Putamen (tissue), 1 donor: ENCODE measurements around the gene CALN1.
"Not testable (repeated sequence)": the region's sequence is repeated elsewhere in the genome, so short reads cannot be mapped to it uniquely, and the experiment has no call there.

Experiments used
- DNase-seq: peaks from one replicate; pipeline ENCODE4 v3.0.0-alpha.2; 2016; ENCODE audit warnings: low spot score

CALN1 gene

DNA sequence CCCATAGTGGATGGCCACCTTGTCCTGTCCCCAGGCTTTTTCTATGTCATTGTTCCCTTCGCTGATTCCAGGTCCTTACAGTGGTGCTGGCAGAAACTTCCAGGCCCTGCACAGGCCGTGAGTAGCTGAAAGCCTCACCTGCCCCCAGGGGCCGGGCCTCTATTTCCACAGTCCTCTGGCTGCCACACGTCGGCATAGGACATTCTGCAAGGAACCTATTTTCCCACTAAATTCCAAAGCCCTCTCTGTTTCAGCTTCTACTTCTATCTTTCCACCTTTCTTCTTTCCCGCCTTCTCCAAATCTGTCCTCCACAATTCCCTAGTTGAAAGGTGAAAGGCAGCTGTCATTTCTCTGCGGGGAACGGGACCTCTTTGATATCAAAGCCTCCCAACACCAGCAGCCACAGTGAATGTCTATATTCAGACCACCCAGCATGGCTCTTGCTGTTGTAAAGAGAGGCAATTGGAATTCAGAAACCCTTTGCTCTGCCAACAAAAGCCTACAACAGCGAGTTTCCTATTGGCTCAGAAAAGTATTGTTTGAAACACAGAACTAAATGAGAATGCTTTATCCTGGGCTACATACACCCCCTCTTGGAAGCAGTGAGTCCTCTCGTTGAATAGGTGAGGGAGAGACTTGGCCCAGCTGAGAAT is 672.5 kb downstream of the CALN1 start:
- no peak for DNase-seq

DNA sequence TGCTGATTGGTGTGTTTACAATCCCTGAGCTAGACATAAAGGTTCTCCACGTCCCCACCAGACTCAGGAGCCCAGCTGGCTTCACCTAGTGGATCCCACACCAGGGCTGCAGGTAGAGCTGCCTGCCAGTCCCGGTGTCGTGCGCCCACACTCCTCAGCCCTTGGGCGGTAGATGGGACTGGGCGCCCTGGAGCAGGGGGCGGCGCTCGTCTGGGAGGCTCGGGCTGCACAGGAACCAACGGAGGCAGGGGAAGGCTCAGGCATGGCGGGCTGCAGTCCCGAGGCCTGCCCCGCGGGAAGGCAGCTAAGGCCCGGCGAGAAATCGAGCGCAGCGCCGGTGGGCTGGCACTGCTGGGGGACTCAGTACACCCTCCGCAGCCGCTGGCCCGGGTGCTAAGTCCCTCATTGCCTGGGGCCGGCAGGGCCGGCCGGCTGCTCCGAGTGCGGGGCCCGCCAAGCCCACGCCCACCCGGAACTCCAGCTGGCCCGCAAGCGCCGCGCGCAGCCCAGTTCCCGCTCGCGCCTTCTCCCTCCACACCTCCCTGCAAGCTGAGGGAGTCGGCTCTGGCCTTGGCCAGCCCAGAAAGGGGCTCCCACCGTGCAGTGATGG is 674.1 kb downstream of the CALN1 start:
- DNase-seq, result not testable (repeated sequence)

DNA sequence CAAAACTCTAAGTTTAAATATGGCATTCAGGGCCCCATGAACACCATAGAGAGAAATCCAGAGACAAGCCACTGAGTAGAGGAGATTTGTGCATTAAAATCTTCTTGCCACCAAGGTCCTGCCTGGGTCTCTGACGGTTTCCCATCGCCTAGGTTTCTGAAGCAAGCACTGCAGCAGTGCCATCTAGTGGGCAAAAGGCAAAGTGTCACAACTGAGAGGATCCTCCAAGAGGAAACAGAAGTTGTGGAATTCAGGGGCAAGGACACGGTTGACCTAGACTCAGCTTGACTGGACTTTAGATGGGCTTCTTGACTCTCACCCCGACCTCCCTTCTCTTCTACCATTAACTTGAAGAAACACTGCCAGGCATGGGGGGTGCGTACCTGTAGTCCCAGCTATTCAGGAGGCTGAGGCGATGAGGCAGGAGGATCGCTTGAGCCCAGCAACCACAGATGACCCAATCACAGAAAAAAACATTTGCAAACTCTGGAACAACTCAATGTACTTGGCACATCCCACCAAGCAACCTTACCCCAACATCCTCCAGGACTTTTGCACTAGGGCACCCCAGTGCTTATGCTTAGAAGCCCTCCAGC is 676.1 kb downstream of the CALN1 start:
- peak; percentile 40 for DNase-seq

DNA sequence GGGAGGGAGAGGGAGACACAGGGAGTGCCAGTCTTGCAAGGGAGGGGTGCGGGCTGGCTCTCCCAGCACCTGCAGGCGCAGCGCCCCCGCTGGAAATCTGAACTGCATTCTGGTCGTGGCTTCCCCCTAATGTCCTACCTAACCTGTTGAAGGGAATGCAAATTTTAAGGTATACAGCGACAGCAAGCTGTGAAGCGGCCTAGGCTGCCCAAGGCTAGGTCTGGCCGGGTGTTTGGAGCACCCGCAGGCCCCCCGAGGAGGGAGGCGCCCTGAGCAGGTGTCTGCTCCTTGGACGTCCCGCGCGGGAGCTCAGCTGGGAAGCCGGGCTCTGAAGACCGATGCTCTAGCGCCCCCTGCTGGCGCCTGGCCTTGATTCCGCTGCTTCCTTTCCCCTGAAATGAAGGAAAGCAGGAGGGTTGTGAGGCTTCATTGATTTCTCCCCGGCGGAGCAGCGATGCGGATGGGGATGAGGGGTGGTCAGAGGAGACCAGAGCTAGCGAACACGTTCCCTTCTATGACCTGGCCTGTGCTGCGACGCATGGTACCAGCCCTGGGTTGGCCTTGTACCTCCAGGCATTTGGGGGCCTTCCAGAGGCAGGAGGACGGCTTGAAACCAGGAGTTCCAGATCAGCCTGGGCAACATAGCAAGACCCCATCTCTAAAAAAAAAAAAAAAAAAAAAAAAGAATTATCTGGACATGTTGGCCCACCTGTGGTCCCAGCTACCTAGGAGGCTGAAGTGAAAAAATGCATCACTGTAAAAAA is 678.8 kb downstream of the CALN1 start:
- DNase-seq, result peak; percentile 63

DNA sequence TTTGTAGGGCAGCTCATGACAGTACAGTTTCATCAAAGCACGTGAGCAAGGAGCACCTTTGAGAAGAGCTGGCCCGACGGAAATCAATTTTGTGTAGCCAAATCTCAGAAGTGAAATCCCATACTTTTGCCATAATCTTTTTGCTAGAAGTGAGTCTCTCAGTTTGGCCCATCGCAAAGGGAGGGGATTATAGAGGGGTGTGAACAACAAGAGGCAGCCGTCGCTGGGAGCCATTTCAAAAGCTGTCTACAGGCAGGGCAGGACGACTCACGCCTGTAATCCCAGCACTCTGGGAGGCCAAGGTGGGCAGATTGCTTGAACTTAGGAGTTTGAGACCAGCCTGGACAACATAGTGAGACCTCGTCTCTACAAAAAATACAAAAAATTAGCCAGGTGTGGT is 680.4 kb downstream of the CALN1 start:
- DNase-seq, result no peak
